Mesothelial cell of epicardium (in vitro differentiated cells): ENCODE results near the gene RRBP1. TPM values are rescaled to one million over a fixed set of nuclear protein-coding genes. Genes with fewer than 3 reads are reported as not detected.

Experiments used
- DNase-seq, 2 experiments: peaks; one replicate each; pipeline ENCODE4 v3.0.0; 2021; ENCODE audit warnings: low spot score in 2 of 2; ENCODE audit not compliant: unreplicated experiment in 2 of 2
- H3K27ac Mint-ChIP-seq: 2 replicates; pipeline ENCODE4 v1.8.0; 2021; ENCODE audit warnings: mixed read lengths
- H3K27me3 Mint-ChIP-seq: 2 replicates; pipeline ENCODE4 v1.8.0; 2021; ENCODE audit warnings: low read depth, mixed read lengths
- H3K36me3 Mint-ChIP-seq: 2 replicates; pipeline ENCODE4 v1.8.0; 2021; ENCODE audit warnings: mixed read lengths
- H3K4me1 Mint-ChIP-seq: 2 replicates; pipeline ENCODE4 v1.8.0; 2021; ENCODE audit warnings: mixed read lengths
- H3K4me3 Mint-ChIP-seq: 2 replicates; pipeline ENCODE4 v1.8.0; 2021; ENCODE audit warnings: mild to moderate bottlenecking, moderate library complexity, mixed read lengths
- H3K9me3 Mint-ChIP-seq: 2 replicates; pipeline ENCODE4 v1.8.0; 2021; ENCODE audit warnings: mixed read lengths
- total RNA-seq: library from RNA; stranded (reverse); gene quantifications from 3 replicates; pipeline ENCODE4 v1.2.1, GENCODE V29; 2021
- TF ChIP-seq, protein P1 (sequence below): fragments of 200-600 bp; sonication (generic); IDR thresholded peaks from one replicate; pipeline ENCODE4 v1.5.0; 2021; ENCODE audit warnings: antibody characterized with exemption; ENCODE audit not compliant: unreplicated experiment

Gene RRBP1
- total RNA-seq, 1 donor from 2014 or later, result 211 TPM

DNA sequence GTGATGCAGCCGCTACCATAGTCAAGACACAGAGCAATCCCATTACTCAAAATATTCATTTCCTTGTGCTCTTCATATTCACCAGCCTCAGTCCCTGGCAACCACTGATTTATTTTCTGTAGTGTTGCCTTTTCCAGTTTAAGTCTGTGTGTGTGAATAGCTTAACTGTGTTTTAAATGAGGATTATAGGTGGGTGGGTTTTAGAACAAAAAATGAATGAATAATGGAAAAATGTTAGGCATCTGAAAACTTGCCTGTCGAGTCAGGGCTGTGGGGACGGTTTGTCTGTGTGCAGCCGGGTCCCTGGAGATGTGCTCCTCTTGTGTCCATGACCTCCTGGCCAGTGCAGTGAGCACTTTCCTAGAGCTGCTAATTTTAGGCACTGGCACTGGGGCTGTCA is 44.9 kb upstream of the RRBP1 start:
- Mint-ChIP-seq H3K27me3 (no peaks in the 10 kb centered on the region), H3K4me1 (peaks cover 6% of the 10 kb centered on the region), H3K36me3 (no peaks in the 10 kb centered on the region), H3K4me3 (no peak overlapping the region), H3K9me3 (no peaks in the 10 kb centered on the region), H3K27ac (no peak overlapping the region)
- no peak for DNase-seq
- TF ChIP-seq, protein P1, sequence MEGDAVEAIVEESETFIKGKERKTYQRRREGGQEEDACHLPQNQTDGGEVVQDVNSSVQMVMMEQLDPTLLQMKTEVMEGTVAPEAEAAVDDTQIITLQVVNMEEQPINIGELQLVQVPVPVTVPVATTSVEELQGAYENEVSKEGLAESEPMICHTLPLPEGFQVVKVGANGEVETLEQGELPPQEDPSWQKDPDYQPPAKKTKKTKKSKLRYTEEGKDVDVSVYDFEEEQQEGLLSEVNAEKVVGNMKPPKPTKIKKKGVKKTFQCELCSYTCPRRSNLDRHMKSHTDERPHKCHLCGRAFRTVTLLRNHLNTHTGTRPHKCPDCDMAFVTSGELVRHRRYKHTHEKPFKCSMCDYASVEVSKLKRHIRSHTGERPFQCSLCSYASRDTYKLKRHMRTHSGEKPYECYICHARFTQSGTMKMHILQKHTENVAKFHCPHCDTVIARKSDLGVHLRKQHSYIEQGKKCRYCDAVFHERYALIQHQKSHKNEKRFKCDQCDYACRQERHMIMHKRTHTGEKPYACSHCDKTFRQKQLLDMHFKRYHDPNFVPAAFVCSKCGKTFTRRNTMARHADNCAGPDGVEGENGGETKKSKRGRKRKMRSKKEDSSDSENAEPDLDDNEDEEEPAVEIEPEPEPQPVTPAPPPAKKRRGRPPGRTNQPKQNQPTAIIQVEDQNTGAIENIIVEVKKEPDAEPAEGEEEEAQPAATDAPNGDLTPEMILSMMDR, result no peak

GRCh38 chr20:17725094-17725835 is 43.2 kb upstream of the RRBP1 start:
- H3K27me3 Mint-ChIP-seq, result no peaks in the 10 kb centered on the region
- DNase-seq, result no peak
- no peak overlapping the region for H3K27ac Mint-ChIP-seq
- H3K4me1 Mint-ChIP-seq, result peaks cover 6% of the 10 kb centered on the region
- H3K9me3 Mint-ChIP-seq, result no peaks in the 10 kb centered on the region
- TF ChIP-seq, protein P1, result no peak
- no peaks in the 10 kb centered on the region for H3K36me3 Mint-ChIP-seq
- H3K4me3 Mint-ChIP-seq, result no peak overlapping the region

DNA sequence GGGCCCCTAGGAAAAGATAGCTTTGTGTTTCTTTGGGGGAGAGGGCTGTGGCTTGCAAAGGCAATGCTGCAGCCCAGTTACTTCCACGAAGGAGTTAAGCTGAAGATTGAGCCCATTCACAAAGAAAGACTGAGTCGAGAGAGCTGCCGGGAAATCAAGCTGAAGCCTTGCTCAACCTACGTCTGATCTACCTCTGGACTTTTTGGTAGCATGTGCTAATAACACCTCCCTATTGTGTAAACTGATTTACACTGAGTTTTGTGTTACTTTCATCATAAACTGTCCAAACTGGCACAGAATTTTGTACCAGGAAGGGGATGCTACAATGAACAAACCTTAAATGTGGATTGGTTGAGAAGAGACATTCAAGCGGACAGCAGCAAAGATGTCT is 41.3 kb upstream of the RRBP1 start:
- Mint-ChIP-seq H3K4me1 (peaks cover 9% of the 10 kb centered on the region), H3K36me3 (no peaks in the 10 kb centered on the region), H3K9me3 (no peaks in the 10 kb centered on the region), H3K27me3 (no peaks in the 10 kb centered on the region), H3K4me3 (no peak overlapping the region), H3K27ac (no peak overlapping the region)
- TF ChIP-seq, protein P1, result no peak
- no peak for DNase-seq

- H3K4me1 Mint-ChIP-seq, result peaks cover 9% of the 10 kb centered on the region
- H3K36me3 Mint-ChIP-seq, result no peaks in the 10 kb centered on the region
- DNase-seq, result no peak
- no peak overlapping the region for H3K27ac Mint-ChIP-seq
- no peaks in the 10 kb centered on the region for H3K27me3 Mint-ChIP-seq
- no peak overlapping the region for H3K4me3 Mint-ChIP-seq
- H3K9me3 Mint-ChIP-seq, result no peaks in the 10 kb centered on the region
- TF ChIP-seq, protein P1, result no peak
Observed at GRCh38 chr20:17722493-17723300, 40.7 kb upstream of the RRBP1 start.

DNA sequence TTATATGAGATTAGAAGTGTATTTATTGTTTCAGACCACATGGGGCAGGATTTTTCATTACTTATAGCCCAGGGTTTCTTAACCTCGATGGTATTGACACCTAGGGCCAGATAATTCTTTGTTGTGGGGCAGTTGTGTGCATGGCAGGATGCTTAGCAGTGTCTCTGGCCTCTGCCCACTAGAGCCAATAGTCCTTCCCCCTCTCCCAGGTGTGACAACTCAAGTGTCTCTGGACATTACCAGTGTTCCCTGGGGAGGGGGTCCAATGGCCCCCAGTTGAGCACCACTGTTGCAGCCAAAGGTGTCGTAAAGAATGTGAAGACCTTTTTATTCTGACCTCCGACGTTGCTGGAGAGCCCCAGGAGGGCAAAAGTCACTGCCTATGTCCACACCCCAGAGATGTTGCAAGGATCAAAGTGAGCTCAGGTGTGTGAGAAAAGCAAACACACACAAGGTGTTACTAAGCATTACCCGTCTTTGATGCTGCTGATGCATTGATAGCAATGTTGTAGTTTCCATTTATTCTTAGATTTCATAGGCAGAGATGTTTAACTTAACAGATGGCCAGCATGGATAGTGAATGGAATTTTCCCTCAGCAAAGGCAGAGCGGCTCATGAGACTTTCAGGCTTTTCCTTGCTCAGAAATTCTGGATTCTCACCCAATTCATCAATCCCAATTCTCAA is 39.9 kb upstream of the RRBP1 start:
- no peaks in the 10 kb centered on the region for H3K36me3 Mint-ChIP-seq
- H3K27ac Mint-ChIP-seq, result no peak overlapping the region
- H3K4me3 Mint-ChIP-seq, result no peak overlapping the region
- H3K27me3 Mint-ChIP-seq, result no peaks in the 10 kb centered on the region
- peaks cover 5% of the 10 kb centered on the region for H3K4me1 Mint-ChIP-seq
- H3K9me3 Mint-ChIP-seq, result no peaks in the 10 kb centered on the region
- TF ChIP-seq, protein P1, result peak; percentile 18
- no peak for DNase-seq
